ENCODE data around the gene KRI1.

DNA sequence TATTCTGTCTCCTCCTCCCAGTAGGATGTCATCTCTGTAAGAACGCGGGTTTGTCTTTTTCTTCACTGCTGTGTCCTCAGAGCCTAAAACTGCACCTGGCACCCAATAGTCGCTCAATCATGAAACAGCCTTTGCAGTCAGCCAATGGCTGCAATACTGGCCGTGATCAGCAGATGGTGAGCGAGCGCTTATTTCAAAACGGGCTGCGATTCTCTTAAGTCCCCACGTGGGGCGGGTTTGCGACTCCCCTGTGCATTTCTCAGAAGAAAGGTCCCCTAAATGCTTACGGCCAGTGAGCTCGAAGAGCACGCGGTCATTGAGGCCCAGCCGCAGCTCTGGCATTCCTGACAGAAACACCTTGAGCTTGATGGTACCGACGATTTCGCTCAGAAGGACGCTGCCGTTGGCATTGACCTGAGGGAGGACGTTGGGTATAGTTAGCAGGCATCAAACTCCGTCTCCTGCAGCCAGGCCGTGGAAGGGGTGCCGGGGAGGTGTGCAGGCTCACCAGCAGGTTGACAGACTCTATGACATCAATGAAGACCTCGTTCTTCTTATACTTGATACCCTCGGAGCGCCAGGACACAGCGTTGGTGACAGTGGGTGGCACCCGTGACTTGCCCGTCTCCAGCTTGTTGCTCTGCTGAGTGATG, 15.3 kb upstream of the KRI1 start:
- TF ChIP-seq YY1 (IDR thresholded peaks at IDR 0.05; ENCODE audit: insufficient read depth, insufficient read length) (no peak), ZNF274 (IDR thresholded peaks at IDR 0.05; ENCODE audit: low read depth, low read length) (no peak), SUZ12 (IDR thresholded peaks at IDR 0.05; ENCODE audit: extremely low read depth, insufficient read depth, insufficient read length) (no peak)
